Effector CD8-positive, alpha-beta T cell (primary cell): Measurements from ENCODE around the gene DKKL1.

Experiments
- DNase-seq: peaks from one replicate; lab custom pipeline; 2025; lab: John Stamatoyannopoulos, UW

Gene DKKL1

GRCh38 chr19:49338023-49338677 is 25.5 kb upstream of the DKKL1 start:
- DNase-seq, result no peak

DNA sequence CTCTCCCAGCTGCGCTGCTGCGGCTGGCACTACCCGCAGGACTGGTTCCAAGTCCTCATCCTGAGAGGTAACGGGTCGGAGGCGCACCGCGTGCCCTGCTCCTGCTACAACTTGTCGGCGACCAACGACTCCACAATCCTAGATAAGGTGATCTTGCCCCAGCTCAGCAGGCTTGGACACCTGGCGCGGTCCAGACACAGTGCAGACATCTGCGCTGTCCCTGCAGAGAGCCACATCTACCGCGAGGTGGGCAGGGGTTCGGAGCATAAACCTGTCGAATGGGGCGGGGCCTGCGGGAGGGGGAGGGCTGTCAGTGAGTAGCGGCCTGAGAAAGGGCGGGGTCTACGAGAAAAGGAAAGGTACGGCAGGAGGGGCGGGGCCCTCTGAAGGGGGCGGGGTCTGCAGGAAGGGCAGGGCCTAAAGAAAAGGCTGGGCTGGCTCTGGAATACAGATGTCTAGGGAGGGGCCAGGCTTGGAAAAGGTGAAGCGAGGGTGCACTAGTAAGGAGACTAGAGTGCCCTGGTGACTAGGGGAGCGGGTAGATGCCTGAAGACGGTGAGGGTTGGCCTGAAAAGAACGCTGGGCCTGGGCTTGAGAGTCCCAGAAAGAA is 24.9 kb upstream of the DKKL1 start:
- no peak for DNase-seq

- DNase-seq, result no peak
Measured at GRCh38 chr19:49339301-49340068, 24.2 kb upstream of the DKKL1 start.

DNA sequence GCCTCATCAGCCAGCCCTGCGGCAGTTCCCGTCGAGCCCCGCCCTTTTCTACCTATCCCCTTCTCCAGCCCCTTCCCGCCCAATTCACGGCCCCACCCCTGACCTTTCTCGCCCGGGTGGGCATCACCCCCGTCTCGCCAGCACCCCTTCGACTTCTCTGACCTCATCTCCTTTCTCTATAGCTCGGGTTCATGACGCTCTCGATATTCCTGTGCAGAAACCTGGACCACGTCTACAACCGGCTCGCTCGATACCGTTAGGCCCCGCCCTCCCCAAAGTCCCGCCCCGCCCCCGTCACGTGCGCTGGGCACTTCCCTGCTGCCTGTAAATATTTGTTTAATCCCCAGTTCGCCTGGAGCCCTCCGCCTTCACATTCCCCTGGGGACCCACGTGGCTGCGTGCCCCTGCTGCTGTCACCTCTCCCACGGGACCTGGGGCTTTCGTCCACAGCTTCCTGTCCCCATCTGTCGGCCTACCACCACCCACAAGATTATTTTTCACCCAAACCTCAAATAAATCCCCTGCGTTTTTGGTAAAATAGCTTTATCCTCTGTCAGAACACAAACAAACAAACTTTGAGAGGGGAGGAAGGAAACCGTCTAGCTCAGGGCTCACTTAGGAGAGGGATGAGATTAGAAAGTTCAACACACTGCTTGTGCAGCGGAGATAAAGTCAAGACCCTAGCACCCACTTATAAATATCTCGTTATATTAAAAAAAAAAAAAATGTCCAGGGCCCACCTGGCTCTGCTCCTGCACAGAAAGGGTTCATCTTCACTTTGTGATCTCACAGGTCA is 23.4 kb upstream of the DKKL1 start:
- no peak for DNase-seq

DNA sequence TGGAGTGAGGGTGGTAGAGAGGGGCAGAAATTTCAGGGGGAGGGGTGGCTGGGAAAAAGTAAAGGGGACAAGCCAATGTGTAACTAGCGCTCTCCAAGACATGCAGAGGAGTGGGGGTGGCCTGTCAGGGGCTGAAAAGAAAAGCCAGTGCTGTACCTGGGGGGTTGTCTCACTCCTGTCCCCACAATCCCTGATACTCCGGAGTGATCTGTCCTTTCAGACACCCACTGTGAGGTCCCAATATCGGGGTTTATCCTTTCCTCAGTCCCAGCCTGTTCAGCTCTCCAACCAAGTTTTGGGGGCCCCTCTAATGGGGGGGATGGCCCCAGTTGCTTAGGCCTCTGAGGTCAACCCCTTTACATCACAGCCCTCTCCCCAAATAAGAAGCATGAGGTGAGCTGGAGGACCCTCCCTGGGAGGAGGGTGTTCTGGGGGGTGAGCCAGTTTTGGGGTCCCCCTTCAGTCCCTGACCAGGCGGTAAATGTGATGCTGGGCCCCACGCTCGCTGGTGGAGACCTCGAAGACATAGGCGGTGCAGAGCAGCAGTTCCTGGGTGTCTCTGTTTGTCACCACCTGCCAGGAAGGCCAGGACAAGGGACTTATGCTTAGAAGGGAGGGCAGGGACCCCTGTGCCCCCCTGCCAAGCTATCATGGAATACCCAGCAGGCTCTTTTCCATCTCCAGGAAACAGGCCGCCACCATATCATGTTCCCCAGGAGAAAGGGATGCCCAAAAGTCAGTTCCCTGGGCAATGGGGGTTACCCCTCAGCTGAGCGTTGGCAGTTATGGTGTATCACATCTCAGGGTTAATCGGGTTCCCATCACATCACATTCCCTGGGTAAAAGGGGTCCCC is 22.6 kb upstream of the DKKL1 start:
- DNase-seq, result no peak

DNA sequence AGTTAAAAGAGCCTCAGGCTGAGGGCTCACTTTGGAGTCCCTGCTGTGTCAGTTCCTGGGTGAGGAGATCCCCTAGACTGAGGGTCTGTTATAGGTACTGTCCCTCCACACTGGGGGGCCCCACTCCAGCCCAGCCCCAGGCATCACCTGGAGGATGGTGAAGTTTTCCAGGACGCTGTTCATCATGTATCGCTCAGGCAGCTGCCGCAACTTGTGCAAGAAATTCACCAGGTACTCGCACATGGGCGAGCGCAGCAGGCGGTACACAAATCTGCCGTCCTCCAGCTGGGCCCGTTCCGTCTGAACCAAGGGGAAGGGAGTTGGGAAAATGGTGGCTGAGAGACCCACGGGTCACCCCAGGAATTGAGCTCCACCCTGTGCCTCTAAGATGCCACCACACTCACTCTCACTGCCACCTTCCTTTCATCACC is 21.4 kb upstream of the DKKL1 start:
- no peak for DNase-seq

- no peak for DNase-seq
Measured at GRCh38 chr19:49343123-49343522, 20.6 kb upstream of the DKKL1 start.

DNA sequence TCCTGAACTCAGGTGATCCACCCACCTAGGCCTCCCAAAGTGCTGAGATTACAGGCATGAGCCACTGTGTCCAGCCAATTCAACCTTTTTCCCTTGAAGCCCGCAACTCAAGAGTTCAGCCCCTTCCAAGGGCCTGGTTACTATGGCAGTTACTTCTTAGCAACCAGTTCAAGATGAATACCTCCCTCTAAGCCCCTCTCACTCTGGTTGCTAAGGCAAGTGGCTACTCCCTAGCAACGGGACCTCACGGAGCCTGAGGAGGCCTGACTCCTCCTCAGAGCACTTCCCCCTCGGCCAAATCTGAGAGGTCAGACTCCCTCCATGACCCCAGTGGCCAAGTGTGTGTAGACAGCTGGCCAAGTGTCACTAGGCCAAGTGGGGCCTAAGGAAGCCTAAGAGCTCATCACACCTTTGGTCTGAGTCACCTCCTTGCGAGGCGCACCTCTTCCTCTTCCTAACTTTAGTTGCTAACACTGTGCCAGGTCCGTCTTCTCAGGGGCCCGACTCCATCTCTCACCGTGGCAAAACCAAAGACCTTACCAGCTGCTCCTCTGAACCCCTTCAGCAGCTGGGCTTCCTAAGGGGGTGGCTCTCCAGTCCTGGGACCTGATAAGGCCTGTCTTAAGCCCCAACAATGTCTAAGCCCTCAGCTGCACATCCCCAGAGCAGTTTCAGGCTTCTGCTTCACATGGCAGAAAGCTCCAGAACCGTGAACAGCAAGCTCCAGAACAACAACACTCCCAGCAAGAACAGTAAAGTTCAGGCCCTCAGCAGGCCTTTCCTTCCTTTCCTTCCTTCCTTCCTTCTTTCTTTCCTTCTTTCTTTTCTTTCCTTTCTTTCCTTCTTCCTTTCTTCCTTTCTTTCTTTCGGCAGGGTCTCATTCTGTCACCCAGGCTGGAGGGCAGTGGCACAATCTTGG is 18.9 kb upstream of the DKKL1 start:
- no peak for DNase-seq

DNA sequence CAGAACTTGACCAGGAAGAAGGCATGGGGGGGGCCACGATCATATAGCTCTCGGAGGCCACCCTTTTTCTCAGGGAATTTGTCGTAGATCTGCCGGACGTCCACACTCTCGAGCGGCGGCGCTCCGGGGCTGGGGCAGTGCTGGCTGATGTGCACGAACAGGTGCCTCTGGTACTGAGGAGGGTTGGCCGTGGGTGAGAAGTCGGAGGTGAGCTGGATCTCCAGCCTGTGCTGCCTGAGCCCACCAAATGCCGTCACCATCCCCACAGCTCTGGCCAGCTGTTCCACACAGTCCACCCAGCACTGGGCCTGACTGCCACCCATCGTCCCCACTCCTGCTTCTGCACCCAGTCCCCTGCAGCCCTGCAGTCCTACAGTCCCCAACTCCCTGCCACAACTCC is 16.5 kb upstream of the DKKL1 start:
- DNase-seq, result no peak

- DNase-seq, result no peak
Measured at GRCh38 chr19:49347835-49348234, 15.8 kb upstream of the DKKL1 start.

DNA sequence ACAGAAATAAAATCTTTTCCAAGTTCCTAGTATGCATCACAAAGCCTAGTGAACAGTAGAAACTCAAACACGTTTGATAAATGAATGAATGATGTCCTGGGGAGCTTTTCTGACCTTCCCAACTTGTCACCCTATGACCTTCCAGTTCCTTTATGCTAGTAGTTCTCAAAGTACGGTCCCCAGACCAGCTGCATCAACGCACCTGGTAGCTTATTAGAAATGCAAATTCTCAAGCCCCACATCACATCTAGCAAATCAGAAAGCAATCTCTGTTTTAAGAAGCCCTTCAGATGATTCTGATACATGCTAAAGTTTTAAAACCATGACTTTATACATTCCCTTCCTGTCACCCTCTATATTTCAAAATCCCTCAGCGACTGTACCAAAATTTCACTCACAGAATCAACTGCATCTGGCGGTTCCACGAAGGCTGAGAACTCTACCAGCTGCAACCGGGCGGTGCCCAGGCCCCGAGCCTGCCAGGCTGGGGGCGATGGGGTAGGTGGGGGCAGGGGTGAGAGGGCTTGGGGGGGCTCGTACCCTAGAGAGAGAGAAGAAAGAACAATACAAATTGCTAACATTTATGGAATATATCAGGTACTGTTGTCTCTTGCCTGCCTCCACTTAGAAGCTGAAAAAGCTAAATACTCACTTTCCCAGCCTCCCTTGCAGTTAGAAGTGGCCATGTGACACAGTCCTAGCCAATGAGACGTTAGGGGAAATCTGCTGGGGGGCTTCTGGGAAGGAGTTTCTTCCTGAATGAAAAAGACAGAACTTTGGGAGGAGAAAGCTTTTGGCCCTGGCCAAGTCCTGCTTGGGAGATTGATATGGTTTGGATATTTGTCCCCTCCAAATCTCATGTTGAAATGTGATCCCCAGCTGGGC is 15.1 kb upstream of the DKKL1 start:
- no peak for DNase-seq

GRCh38 chr19:49349567-49349966 is 14.1 kb upstream of the DKKL1 start:
- DNase-seq, result no peak

DNA sequence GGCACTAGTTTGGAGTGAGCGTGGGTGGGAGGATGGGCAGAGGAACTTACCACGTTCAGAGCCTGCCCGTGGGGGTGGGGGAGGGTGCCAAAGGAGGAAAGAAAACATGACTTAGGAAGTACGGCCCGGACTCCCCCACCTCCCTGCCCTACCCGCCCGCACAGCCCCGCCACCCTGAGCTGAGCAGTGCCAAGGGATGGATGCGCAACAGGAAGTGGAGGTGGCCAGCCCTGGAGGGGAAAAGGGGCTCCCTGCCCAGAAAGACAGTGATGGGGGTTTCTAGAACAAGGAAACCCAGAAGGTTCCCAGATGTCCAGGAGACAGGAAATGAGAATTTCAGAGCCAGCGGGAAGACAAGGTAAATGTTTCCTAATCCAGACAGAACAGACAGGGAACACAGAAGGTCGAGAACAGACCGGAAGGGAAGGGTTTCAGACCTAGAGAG is 7.7 kb upstream of the DKKL1 start:
- DNase-seq, result no peak

GRCh38 chr19:49356382-49356781 is 7.3 kb upstream of the DKKL1 start:
- DNase-seq, result no peak

GRCh38 chr19:49357186-49357585 is 6.5 kb upstream of the DKKL1 start:
- DNase-seq, result no peak

- no peak for DNase-seq
Measured at GRCh38 chr19:49359851-49360820, 3.5 kb upstream of the DKKL1 start.

- no peak for DNase-seq
Measured at GRCh38 chr19:49361438-49362047, 2.1 kb upstream of the DKKL1 start.
